Natural killer cell (primary cell): ENCODE results near the gene PPIP5K2. TPM values are rescaled to one million over a fixed set of nuclear protein-coding genes. Genes with fewer than 3 reads are reported as not detected.

ENCODE experiments used
- ATAC-seq, 3 donors: fragments of 150-1000 bp in 2 of 3; fragments of 200-7000 bp in 1 of 3; cut with Tn5 transposase; 1 replicate in 1 of 3; 2 replicates in 2 of 3; pipeline ENCODE4 v1.10.0; 2021; ENCODE audit warnings: mild to moderate bottlenecking in 2 of 3, moderate library complexity in 2 of 3
- DNase-seq, 2 donors: peaks; one replicate each; pipeline versions ENCODE4 v3.0.0 to v3.0.0-alpha.2; 2013 to 2021; ENCODE audit warnings: mixed read lengths in 1 of 2
- H3K27ac ChIP-seq: one replicate; pipeline ENCODE4 v1.5.1; 2013; ENCODE audit warnings: mild to moderate bottlenecking, low read length
- H3K27me3 ChIP-seq: one replicate; pipeline ENCODE4 v1.6.1; 2013; ENCODE audit warnings: low read length; ENCODE audit not compliant: control insufficient read depth, insufficient read depth
- H3K36me3 ChIP-seq: one replicate; pipeline ENCODE4 v1.6.1; 2013; ENCODE audit warnings: low read length; ENCODE audit not compliant: control insufficient read depth, insufficient read depth
- H3K4me1 ChIP-seq: one replicate; pipeline ENCODE4 v1.6.1; 2013; ENCODE audit warnings: low read length; ENCODE audit not compliant: control insufficient read depth, insufficient read depth
- H3K4me3 ChIP-seq: one replicate; pipeline ENCODE4 v1.5.1; 2013; ENCODE audit warnings: low read length
- H3K9me3 ChIP-seq: one replicate; pipeline ENCODE4 v1.6.1; 2013; ENCODE audit warnings: low read length; ENCODE audit not compliant: control insufficient read depth, insufficient read depth
- H3K27ac Mint-ChIP-seq, 2 donors: one replicate each; pipeline ENCODE4 v1.8.0; 2022; ENCODE audit warnings: mild to moderate bottlenecking in 2 of 2, mixed read lengths in 2 of 2, moderate library complexity in 1 of 2
- H3K27me3 Mint-ChIP-seq, 2 donors: one replicate each; pipeline ENCODE4 v1.8.0; 2022; ENCODE audit warnings: low read depth in 2 of 2, mixed read lengths in 2 of 2
- H3K36me3 Mint-ChIP-seq: one replicate; pipeline ENCODE4 v1.8.0; 2022; ENCODE audit warnings: mixed read lengths
- H3K4me1 Mint-ChIP-seq, 2 donors: one replicate each; pipeline ENCODE4 v1.8.0; 2022; ENCODE audit warnings: mixed read lengths in 2 of 2
- H3K4me3 Mint-ChIP-seq: one replicate; pipeline ENCODE4 v1.8.0; 2022; ENCODE audit warnings: mild to moderate bottlenecking, moderate library complexity, mixed read lengths
- H3K9me3 Mint-ChIP-seq, 2 donors: one replicate each; pipeline ENCODE4 v1.8.0; 2022; ENCODE audit warnings: mixed read lengths in 2 of 2
- CTCF ChIP-seq: fragments of 200-600 bp; IDR thresholded peaks from one replicate; pipeline ENCODE4 v1.8.0; 2022; ENCODE audit warnings: antibody characterized with exemption
- WGBS: methylation state at CpG from one replicate; pipeline ENCODE4 v1.1.7; 2013; ENCODE audit warnings: missing lambda C conversion rate; ENCODE audit not compliant: insufficient coverage; 5-methylcytosine and 5-hydroxymethylcytosine counted together
- intact Hi-C: fragments of 100-400 bp; cut with micrococcal nuclease; formaldehyde crosslinking; loops from one replicate; pipeline ENCODE4 v1.14.2; 2022
- total RNA-seq, 4 donors: library from RNA; stranded (reverse); fragments of 120-200 nt in 1 of 4; gene quantifications; one replicate each; pipeline versions ENCODE4 v1.2.3 to v1.2.4, GENCODE V29; 2013 to 2022

PPIP5K2 gene
- total RNA-seq, 3 donors from 2014 or later (not counting 1 experiment from before 2014, with no cell fraction given) = 71.4 to 85.3 (median 72.8) TPM

GRCh38 chr5:103254921-103255320 lies 134.8 kb downstream of the PPIP5K2 start:
- Histone ChIP-seq H3K9me3 (no peaks in the 10 kb centered on the region), H3K36me3 (no peaks in the 10 kb centered on the region), H3K4me1 (peaks cover 5% of the 10 kb centered on the region), H3K4me3 (no peak overlapping the region), H3K27me3 (peaks cover 8% of the 10 kb centered on the region), H3K27ac (no peak overlapping the region)
- no peak for TF ChIP-seq CTCF
- Mint-ChIP-seq H3K27me3 (peaks cover 13 to 22% of the 10 kb centered on the region in 2 donors), H3K4me3 (no peak overlapping the region), H3K27ac (no peak overlapping the region), H3K4me1 (peaks cover 6 to 7% of the 10 kb centered on the region in 2 donors), H3K9me3 (no peaks in the 10 kb centered on the region), H3K36me3 (no peaks in the 10 kb centered on the region)
- 25% methylated on average over 1 of the region's 1 CpG for WGBS
- no peak for DNase-seq
- no peak for ATAC-seq
- intact Hi-C loops = no loop called here

DNA sequence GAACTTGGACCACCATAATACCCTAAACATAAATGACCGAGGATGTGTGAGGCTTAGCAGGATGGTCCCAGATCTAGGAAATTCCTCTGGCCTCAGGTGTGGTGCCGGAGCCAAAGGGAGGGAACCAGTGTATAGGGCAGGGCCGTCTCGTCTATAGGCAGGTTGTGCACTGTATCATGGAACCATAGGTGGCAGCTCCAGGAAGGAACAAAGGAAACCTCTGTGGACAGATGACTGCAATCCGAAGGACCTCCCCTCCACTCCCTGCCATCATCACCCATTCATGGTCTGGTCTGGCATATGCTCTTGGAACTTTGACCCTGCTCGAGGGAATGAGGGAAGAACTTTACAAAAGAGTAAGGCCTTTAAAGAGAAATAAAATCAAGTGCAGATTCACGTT lies 135.6 kb downstream of the PPIP5K2 start:
- Histone ChIP-seq H3K9me3 (no peaks in the 10 kb centered on the region), H3K4me3 (no peak overlapping the region), H3K27ac (no peak overlapping the region), H3K36me3 (no peaks in the 10 kb centered on the region), H3K4me1 (peaks cover 5% of the 10 kb centered on the region), H3K27me3 (peaks cover 8% of the 10 kb centered on the region)
- H3K9me3 Mint-ChIP-seq = no peaks in the 10 kb centered on the region
- no peak for TF ChIP-seq CTCF
- no peak overlapping the region for H3K4me3 Mint-ChIP-seq
- H3K4me1 Mint-ChIP-seq = peaks cover 10 to 12% of the 10 kb centered on the region in 2 donors
- 97% methylated on average over 7 of the region's 7 CpGs for WGBS
- no peaks in the 10 kb centered on the region for H3K36me3 Mint-ChIP-seq
- intact Hi-C loops = no loop called here
- DNase-seq (no peak), ATAC-seq (no peak)
- no peak overlapping the region for H3K27ac Mint-ChIP-seq
- H3K27me3 Mint-ChIP-seq = peaks cover 12 to 14% of the 10 kb centered on the region in 2 donors

DNA sequence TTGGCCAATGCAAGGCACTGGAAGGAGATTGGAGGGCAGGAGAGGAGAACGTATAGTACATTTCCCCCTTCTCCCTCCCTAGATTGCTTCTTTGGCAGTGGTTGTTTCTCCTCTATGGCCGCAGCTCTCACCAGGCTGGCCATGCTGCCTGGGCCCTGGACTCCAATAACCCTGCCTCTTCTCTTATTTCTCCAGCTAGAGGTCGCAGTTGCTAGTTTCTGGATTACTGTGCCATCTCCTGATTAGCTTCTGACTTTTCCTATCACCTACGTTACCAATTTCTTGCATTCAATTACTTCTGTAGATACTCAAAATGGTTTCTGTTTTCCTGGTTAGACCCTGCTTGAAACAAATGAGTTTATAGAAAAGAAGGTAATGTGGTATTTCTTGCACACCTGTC lies 136.1 kb downstream of the PPIP5K2 start:
- DNase-seq (no peak), ATAC-seq (no peak)
- TF ChIP-seq CTCF = no peak
- Histone ChIP-seq H3K4me1 (peaks cover 5% of the 10 kb centered on the region), H3K36me3 (no peaks in the 10 kb centered on the region), H3K9me3 (no peaks in the 10 kb centered on the region), H3K27me3 (peaks cover 8% of the 10 kb centered on the region), H3K4me3 (no peak overlapping the region), H3K27ac (no peak overlapping the region)
- intact Hi-C loops = no loop called here
- 82% methylated on average over 4 of the region's 4 CpGs for WGBS
- peaks cover 10 to 16% of the 10 kb centered on the region in 2 donors for H3K4me1 Mint-ChIP-seq
- H3K9me3 Mint-ChIP-seq = no peaks in the 10 kb centered on the region
- peaks cover 9 to 10% of the 10 kb centered on the region in 2 donors for H3K27me3 Mint-ChIP-seq
- H3K27ac Mint-ChIP-seq = no peak overlapping the region
- H3K4me3 Mint-ChIP-seq = no peak overlapping the region
- H3K36me3 Mint-ChIP-seq = no peaks in the 10 kb centered on the region

GRCh38 chr5:103258368-103258956 lies 138.4 kb downstream of the PPIP5K2 start, which contains the start of gene MACIR:
TSS of gene MACIR (plus strand) at chr5:103258763. CDS start at chr5:103275920, 17,157 bp downstream.
- H3K27me3 ChIP-seq = peaks cover 3% of the 10 kb centered on the region
- H3K36me3 Mint-ChIP-seq = no peaks in the 10 kb centered on the region
- peaks cover 5% of the 10 kb centered on the region for H3K4me1 ChIP-seq
- peaks cover 10 to 16% of the 10 kb centered on the region in 2 donors for H3K4me1 Mint-ChIP-seq
- H3K27ac Mint-ChIP-seq = peak within 1 kb of the TSS; percentile 62 to 79
- intact Hi-C loops = loop anchor here (1.0 kb wide), 1 partner anchor 138 kb away; the partner anchor contains the start of genes GIN1 and PPIP5K2
- no peaks in the 10 kb centered on the region for H3K36me3 ChIP-seq
- peak within 1 kb of the TSS; percentile 67 for H3K4me3 ChIP-seq
- H3K27me3 Mint-ChIP-seq = peaks cover 7% of the 10 kb centered on the region in 2 donors
- H3K9me3 Mint-ChIP-seq = no peaks in the 10 kb centered on the region
- peak within 1 kb of the TSS; percentile 49 for H3K27ac ChIP-seq
- DNase-seq = peak; percentile 86 to 97
- TF ChIP-seq CTCF = no peak
- WGBS = under 1% methylated on average over 45 of the region's 45 CpGs
- H3K4me3 Mint-ChIP-seq = peak within 1 kb of the TSS; percentile 93
- peak; percentile 94 to 98 (median 94) for ATAC-seq
- no peaks in the 10 kb centered on the region for H3K9me3 ChIP-seq
